HG03342 (cell line): ENCODE measurements around the gene NLRP13.

Source experiments
- ATAC-seq: cut with Tn5 transposase; IDR thresholded peaks from one replicate; pipeline ENCODE4 v1.9.1; 2021; ENCODE audit warnings: mild to moderate bottlenecking, moderate library complexity; ENCODE audit not compliant: unreplicated experiment

The NLRP13 gene

GRCh38 chr19:55901369-55902079 lies 30.6 kb downstream of the NLRP13 start:
- no peak for ATAC-seq

- ATAC-seq, result no peak
Observed at GRCh38 chr19:55898911-55899310, 33.2 kb downstream of the NLRP13 start.

- ATAC-seq, result no peak
Observed at GRCh38 chr19:55882626-55883025, 49.5 kb downstream of the NLRP13 start.

GRCh38 chr19:55877211-55877610 lies 54.9 kb downstream of the NLRP13 start:
- ATAC-seq, result no peak

- no peak for ATAC-seq
Observed at GRCh38 chr19:55870736-55871135, 61.4 kb downstream of the NLRP13 start.

GRCh38 chr19:55867101-55867500 lies 65.0 kb downstream of the NLRP13 start:
- no peak for ATAC-seq

GRCh38 chr19:55866521-55866920 lies 65.6 kb downstream of the NLRP13 start:
- ATAC-seq, result no peak

- ATAC-seq, result no peak
Observed at GRCh38 chr19:55858969-55859368, 73.2 kb downstream of the NLRP13 start.

GRCh38 chr19:55858401-55858800 lies 73.7 kb downstream of the NLRP13 start:
- ATAC-seq, result no peak

- no peak for ATAC-seq
Observed at GRCh38 chr19:55857974-55858373, 74.2 kb downstream of the NLRP13 start.

GRCh38 chr19:55857149-55857548 lies 75.0 kb downstream of the NLRP13 start:
- no peak for ATAC-seq

- ATAC-seq, result no peak
Observed at GRCh38 chr19:55855160-55855559, 77.0 kb downstream of the NLRP13 start.
